ENCODE measurements around the gene SPAG16.

GRCh38 chr2:213995400-213996105, 711.3 kb downstream of the SPAG16 start:
- TF ChIP-seq ZNF274 (IDR thresholded peaks at IDR 0.05; ENCODE audit: low read depth, low read length) = no peak
- TF ChIP-seq SUZ12 (IDR thresholded peaks at IDR 0.05; ENCODE audit: extremely low read depth, insufficient read depth, insufficient read length) = no peak
- no peak for TF ChIP-seq YY1 (IDR thresholded peaks at IDR 0.05; ENCODE audit: insufficient read depth, insufficient read length)

All from NT2/D1 (cell line).